Neuronal stem cell (in vitro differentiated cells): ENCODE results near the gene H2AZ2.

Experiments used
- DNase-seq: peaks from one replicate; pipeline ENCODE4 v3.0.0-alpha.2; 2013; ENCODE audit warnings: low spot score
- H2AFZ ChIP-seq: one replicate; pipeline ENCODE4 v1.6.1; 2013; ENCODE audit warnings: mild to moderate bottlenecking, low read length, inconsistent platforms
- H2AK5ac ChIP-seq: 2 replicates; pipeline ENCODE4 v1.6.1; 2013; ENCODE audit warnings: low read depth, mild to moderate bottlenecking, inconsistent platforms, low read length, moderate library complexity, mixed read lengths
- H2BK120ac ChIP-seq: 2 replicates; pipeline ENCODE4 v1.6.1; 2013; ENCODE audit warnings: low read depth, mild to moderate bottlenecking, inconsistent platforms, low read length, moderate library complexity, mixed read lengths
- H2BK12ac ChIP-seq: one replicate; pipeline ENCODE4 v1.6.1; 2013; ENCODE audit warnings: low read length, inconsistent platforms
- H2BK15ac ChIP-seq: 2 replicates; pipeline ENCODE4 v1.6.1; 2013; ENCODE audit warnings: mild to moderate bottlenecking, low read length, inconsistent platforms, mixed read lengths
- H2BK5ac ChIP-seq: one replicate; pipeline ENCODE4 v1.6.1; 2013; ENCODE audit warnings: inconsistent platforms, mild to moderate bottlenecking, low read length, moderate library complexity
- H3K14ac ChIP-seq: one replicate; pipeline ENCODE4 v1.6.1; 2013; ENCODE audit warnings: low read length, inconsistent platforms
- H3K18ac ChIP-seq: 2 replicates; pipeline ENCODE4 v1.6.1; 2013; ENCODE audit warnings: low read length, inconsistent platforms
- H3K23ac ChIP-seq: 2 replicates; pipeline ENCODE4 v1.6.1; 2013; ENCODE audit warnings: low read depth, mild to moderate bottlenecking, mixed read lengths, low read length, inconsistent platforms; ENCODE audit not compliant: poor library complexity
- H3K27ac ChIP-seq: replicated peaks from 3 replicates; pipeline ENCODE4 v1.5.1; 2013; ENCODE audit warnings: low read length, inconsistent platforms
- H3K27me3 ChIP-seq, 3 experiments: 2 replicates each; pipeline ENCODE4 v1.6.1; 2013; ENCODE audit warnings: low read length in 3 of 3, mild to moderate bottlenecking in 2 of 3, inconsistent platforms in 1 of 3, low read depth in 1 of 3, mixed read lengths in 1 of 3, moderate library complexity in 1 of 3; ENCODE audit not compliant: control insufficient read depth in 3 of 3, insufficient read depth in 3 of 3
- H3K36me3 ChIP-seq, 2 donors: replicated peaks in 1 of 2; 2 replicates each; pipeline ENCODE4 v1.6.1; 2013; ENCODE audit warnings: low read length in 2 of 2; ENCODE audit not compliant: control insufficient read depth in 2 of 2, insufficient read depth in 2 of 2
- H3K4ac ChIP-seq: 2 replicates; pipeline ENCODE4 v1.6.1; 2013; ENCODE audit warnings: inconsistent platforms, mild to moderate bottlenecking, low read length, moderate library complexity
- H3K4me1 ChIP-seq, 2 donors: 1 replicate in 1 of 2; 2 replicates in 1 of 2; pipeline ENCODE4 v1.6.1; 2013; ENCODE audit warnings: low read length in 2 of 2, low read depth in 1 of 2; ENCODE audit not compliant: control insufficient read depth in 2 of 2, insufficient read depth in 1 of 2
- H3K4me2 ChIP-seq: one replicate; pipeline ENCODE4 v1.6.1; 2013; ENCODE audit warnings: mild to moderate bottlenecking, low read length, inconsistent platforms; ENCODE audit not compliant: insufficient read depth, poor library complexity, severe bottlenecking
- H3K4me3 ChIP-seq, 2 donors: 2 replicates each; pipeline ENCODE4 v1.5.1; 2013; ENCODE audit warnings: low read length in 2 of 2, mild to moderate bottlenecking in 2 of 2, inconsistent platforms in 1 of 2, moderate library complexity in 1 of 2
- H3K79me1 ChIP-seq: one replicate; pipeline ENCODE4 v1.6.1; 2013; ENCODE audit warnings: low read depth, mild to moderate bottlenecking, inconsistent platforms, low read length, moderate library complexity
- H3K9ac ChIP-seq: one replicate; pipeline ENCODE4 v1.6.1; 2013; ENCODE audit warnings: mild to moderate bottlenecking, low read depth, low read length, inconsistent platforms; ENCODE audit not compliant: poor library complexity
- H3K9me3 ChIP-seq, 2 donors: replicated peaks in 1 of 2; 2 replicates each; pipeline versions ENCODE3 to v1.6.1; 2013; ENCODE audit warnings: low read length in 2 of 2, mild to moderate bottlenecking in 2 of 2, inconsistent platforms in 1 of 2, low read depth in 1 of 2, mixed read lengths in 1 of 2, moderate library complexity in 1 of 2; ENCODE audit not compliant: control insufficient read depth in 2 of 2, insufficient read depth in 1 of 2
- H4K8ac ChIP-seq: one replicate; pipeline ENCODE4 v1.6.1; 2013; ENCODE audit warnings: low read depth, mild to moderate bottlenecking, inconsistent platforms, low read length, moderate library complexity
- H4K91ac ChIP-seq: one replicate; pipeline ENCODE4 v1.6.1; 2013; ENCODE audit warnings: low read length, low read depth, mild to moderate bottlenecking, inconsistent platforms; ENCODE audit not compliant: poor library complexity
- WGBS, 2 donors: extraction: QIAGEN DNeasy Blood & Tissue Kit; methylation state at CpG; one replicate each; pipeline ENCODE4 v1.1.7; 2013; ENCODE audit warnings: missing lambda C conversion rate in 2 of 2, mixed read lengths in 1 of 2; ENCODE audit not compliant: insufficient read length in 2 of 2, insufficient replicate concordance in 1 of 2; ENCODE audit errors: extremely low coverage in 2 of 2; 5-methylcytosine and 5-hydroxymethylcytosine counted together

H2AZ2 gene

DNA sequence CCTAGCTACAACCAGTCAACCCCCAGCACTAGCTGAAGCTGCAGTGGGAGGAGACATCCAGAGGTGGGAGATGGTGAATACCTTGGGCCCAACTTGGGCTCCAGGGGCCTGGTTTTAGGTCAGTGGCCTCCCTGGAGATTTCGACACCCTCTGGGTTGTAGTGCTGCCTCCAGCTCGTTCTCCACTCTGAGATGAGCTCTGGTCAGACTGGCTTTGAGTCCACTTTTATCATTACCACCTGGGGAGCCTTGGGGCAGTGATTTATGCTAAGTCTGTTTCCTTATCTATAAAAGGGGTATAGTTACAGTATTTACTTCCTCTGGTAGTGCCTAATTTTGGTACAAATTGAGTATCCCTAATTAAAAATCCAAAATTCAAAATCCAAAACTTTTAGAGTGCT, 28.6 kb downstream of the H2AZ2 start:
- no peak overlapping the region for H3K4me2 ChIP-seq

DNA sequence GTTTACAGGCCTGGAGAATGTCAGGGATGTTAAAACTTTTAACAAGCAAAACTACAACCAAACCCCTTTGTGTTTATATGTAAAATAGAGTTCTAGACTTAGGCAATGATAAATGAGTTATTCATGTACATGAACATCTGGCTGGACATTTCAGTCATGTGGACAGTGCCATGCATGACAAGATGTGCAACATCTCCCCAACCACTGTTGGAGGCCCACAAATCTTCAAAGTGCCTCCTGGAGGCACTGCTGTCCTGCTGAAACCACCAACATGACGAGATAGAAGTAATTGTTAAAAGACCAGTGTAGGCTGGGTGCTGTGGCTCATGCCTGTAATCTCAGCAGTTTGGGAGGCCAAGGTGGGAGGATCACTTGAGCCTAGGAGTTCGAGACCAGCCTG, 33.0 kb downstream of the H2AZ2 start:
- H3K4me3 ChIP-seq, result no peak overlapping the region
- no peak for DNase-seq
- H3K9me3 ChIP-seq, result no peaks in the 10 kb centered on the region
- no peak overlapping the region for H4K8ac ChIP-seq
- H2BK5ac ChIP-seq, result no peak overlapping the region
- H3K27me3 ChIP-seq, result no peaks in the 10 kb centered on the region
- no peak overlapping the region for H3K14ac ChIP-seq
- H3K4ac ChIP-seq, result no peak overlapping the region
- H3K36me3 ChIP-seq, result no peaks in the 10 kb centered on the region
- H2BK12ac ChIP-seq, result no peak overlapping the region
- no peak overlapping the region for H3K18ac ChIP-seq
- no peak overlapping the region for H4K91ac ChIP-seq
- H2AK5ac ChIP-seq, result no peak overlapping the region
- H3K4me1 ChIP-seq, result no peaks in the 10 kb centered on the region
- no peaks in the 10 kb centered on the region for H3K79me1 ChIP-seq
- no peak overlapping the region for H3K9ac ChIP-seq
- H3K23ac ChIP-seq, result no peak overlapping the region
- H2AFZ ChIP-seq, result no peak overlapping the region
- no peak overlapping the region for H3K27ac ChIP-seq
- WGBS, 2 donors, result no CpG with 5 or more reads among the region's 2 CpGs
- H2BK120ac ChIP-seq, result no peak overlapping the region
- no peak overlapping the region for H2BK15ac ChIP-seq
- no peak overlapping the region for H3K4me2 ChIP-seq

More for the DNA sequence above, 28.6 kb downstream of the H2AZ2 start:
- no peak overlapping the region for H4K8ac ChIP-seq
- H3K9ac ChIP-seq, result no peak overlapping the region
- no peak overlapping the region for H3K4ac ChIP-seq
- no peaks in the 10 kb centered on the region for H3K9me3 ChIP-seq
- no peak overlapping the region for H2AFZ ChIP-seq
- H3K4me1 ChIP-seq, result no peaks in the 10 kb centered on the region
- WGBS, 2 donors, result no CpG with 5 or more reads among the region's 2 CpGs
- H3K23ac ChIP-seq, result no peak overlapping the region
- no peak overlapping the region for H4K91ac ChIP-seq
- peaks cover 0 to 5% of the 10 kb centered on the region in 2 donors for H3K36me3 ChIP-seq
- no peak overlapping the region for H2BK15ac ChIP-seq
- H2AK5ac ChIP-seq, result no peak overlapping the region
- H3K27me3 ChIP-seq, result no peaks in the 10 kb centered on the region
- no peak overlapping the region for H3K18ac ChIP-seq
- DNase-seq, result no peak
- H2BK12ac ChIP-seq, result no peak overlapping the region
- H2BK120ac ChIP-seq, result no peak overlapping the region
- H3K14ac ChIP-seq, result no peak overlapping the region
- H3K27ac ChIP-seq, result no peak overlapping the region
- no peak overlapping the region for H3K4me3 ChIP-seq
- H2BK5ac ChIP-seq, result no peak overlapping the region
- H3K79me1 ChIP-seq, result no peaks in the 10 kb centered on the region

DNA sequence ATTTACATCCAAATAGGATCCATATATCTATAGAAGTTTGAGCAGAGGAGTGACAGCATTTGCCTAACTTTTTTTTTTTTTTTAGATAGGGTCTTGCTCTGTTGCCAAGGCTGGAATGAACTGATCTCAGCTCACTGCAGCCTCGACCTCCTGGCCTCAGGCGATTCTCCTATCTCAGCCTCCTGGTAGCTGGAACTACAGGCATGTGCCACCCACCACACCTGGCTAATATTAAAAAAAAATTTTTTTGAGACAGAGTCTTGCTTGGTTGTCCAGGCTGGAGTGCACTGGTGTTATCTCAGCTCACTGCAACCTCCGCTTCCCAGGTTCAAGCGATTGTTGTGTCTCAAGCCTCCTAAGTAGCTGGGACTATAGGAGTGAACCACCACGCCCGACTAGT, 36.3 kb downstream of the H2AZ2 start:
- no peak for DNase-seq
- Histone ChIP-seq H3K4ac (no peak overlapping the region), H3K4me3 (no peak overlapping the region), H3K36me3 (no peaks in the 10 kb centered on the region), H4K8ac (no peak overlapping the region), H3K4me1 (no peaks in the 10 kb centered on the region), H3K4me2 (no peak overlapping the region), H2AK5ac (no peak overlapping the region), H3K79me1 (no peaks in the 10 kb centered on the region), H3K18ac (no peak overlapping the region), H3K9ac (no peak overlapping the region), H3K9me3 (no peaks in the 10 kb centered on the region), H2BK5ac (no peak overlapping the region), H3K14ac (no peak overlapping the region), H2BK15ac (no peak overlapping the region), H3K23ac (no peak overlapping the region), H4K91ac (no peak overlapping the region), H2BK12ac (no peak overlapping the region), H3K27me3 (no peaks in the 10 kb centered on the region), H2BK120ac (no peak overlapping the region), H3K27ac (no peak overlapping the region), H2AFZ (no peak overlapping the region)
- WGBS, 2 donors, result no CpG with 5 or more reads among the region's 6 CpGs

DNA sequence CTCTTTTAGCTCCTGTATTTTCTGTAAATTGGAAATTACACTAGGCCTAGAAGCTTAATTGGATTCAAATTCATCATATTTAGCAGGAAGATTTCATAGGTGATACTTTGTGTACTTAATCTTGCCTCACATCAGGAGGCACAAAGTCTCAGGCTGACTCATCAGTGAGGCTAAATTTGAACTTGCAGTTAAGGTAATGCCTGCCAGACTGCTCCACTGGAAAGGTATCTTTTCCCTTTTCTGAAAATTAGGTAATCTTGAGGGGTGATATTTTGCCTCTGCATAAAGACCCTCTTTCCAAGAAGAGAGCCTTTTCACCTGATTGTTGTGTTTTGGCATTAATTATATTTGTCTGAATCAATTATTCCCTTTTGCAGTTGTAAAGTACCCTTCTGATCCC, 36.8 kb downstream of the H2AZ2 start:
- no peak overlapping the region for H2BK12ac ChIP-seq
- no peak overlapping the region for H3K23ac ChIP-seq
- H2BK120ac ChIP-seq, result no peak overlapping the region
- H2AFZ ChIP-seq, result no peak overlapping the region
- H3K4me3 ChIP-seq, result no peak overlapping the region
- no peak overlapping the region for H3K18ac ChIP-seq
- H3K79me1 ChIP-seq, result no peaks in the 10 kb centered on the region
- H3K27me3 ChIP-seq, result no peaks in the 10 kb centered on the region
- no peak overlapping the region for H3K4me2 ChIP-seq
- no peak overlapping the region for H2BK5ac ChIP-seq
- H3K14ac ChIP-seq, result no peak overlapping the region
- no peak overlapping the region for H2AK5ac ChIP-seq
- no peak overlapping the region for H4K91ac ChIP-seq
- H3K9ac ChIP-seq, result no peak overlapping the region
- H2BK15ac ChIP-seq, result no peak overlapping the region
- H3K4me1 ChIP-seq, result no peaks in the 10 kb centered on the region
- no peak overlapping the region for H3K27ac ChIP-seq
- no peaks in the 10 kb centered on the region for H3K9me3 ChIP-seq
- no peak overlapping the region for H4K8ac ChIP-seq
- H3K36me3 ChIP-seq, result no peaks in the 10 kb centered on the region
- DNase-seq, result no peak
- no peak overlapping the region for H3K4ac ChIP-seq
